C4-2B (cell line): ENCODE results near the gene HAND2.

ENCODE experiments used
- ZFX ChIP-seq: fragments of 450-650 bp; IDR thresholded peaks from 2 replicates; pipeline ENCODE4 v1.6.1; 2017
- TF ChIP-seq, protein P1 (sequence below): fragments of 450-650 bp; conservative IDR thresholded peaks from 2 replicates; pipeline ENCODE4 v1.5.1; 2017; ENCODE audit warnings: mild to moderate bottlenecking

DNA sequence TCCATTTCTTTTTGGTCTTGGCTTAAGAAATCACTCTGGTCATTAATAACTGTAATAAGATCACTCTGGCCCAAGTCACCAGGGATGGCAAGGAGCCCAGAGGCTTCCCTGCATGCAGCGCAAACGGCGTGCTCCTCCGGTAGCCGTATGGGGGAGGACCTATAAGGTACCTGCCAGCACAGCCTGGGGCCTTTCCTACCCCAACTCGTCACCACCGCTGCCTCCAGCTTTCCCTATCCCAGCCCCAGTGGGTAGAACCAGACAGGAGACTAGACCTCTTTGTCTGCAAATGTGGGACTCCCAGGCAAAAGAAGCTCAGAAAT is 25.9 kb downstream of the HAND2 start:
- TF ChIP-seq, protein P1, sequence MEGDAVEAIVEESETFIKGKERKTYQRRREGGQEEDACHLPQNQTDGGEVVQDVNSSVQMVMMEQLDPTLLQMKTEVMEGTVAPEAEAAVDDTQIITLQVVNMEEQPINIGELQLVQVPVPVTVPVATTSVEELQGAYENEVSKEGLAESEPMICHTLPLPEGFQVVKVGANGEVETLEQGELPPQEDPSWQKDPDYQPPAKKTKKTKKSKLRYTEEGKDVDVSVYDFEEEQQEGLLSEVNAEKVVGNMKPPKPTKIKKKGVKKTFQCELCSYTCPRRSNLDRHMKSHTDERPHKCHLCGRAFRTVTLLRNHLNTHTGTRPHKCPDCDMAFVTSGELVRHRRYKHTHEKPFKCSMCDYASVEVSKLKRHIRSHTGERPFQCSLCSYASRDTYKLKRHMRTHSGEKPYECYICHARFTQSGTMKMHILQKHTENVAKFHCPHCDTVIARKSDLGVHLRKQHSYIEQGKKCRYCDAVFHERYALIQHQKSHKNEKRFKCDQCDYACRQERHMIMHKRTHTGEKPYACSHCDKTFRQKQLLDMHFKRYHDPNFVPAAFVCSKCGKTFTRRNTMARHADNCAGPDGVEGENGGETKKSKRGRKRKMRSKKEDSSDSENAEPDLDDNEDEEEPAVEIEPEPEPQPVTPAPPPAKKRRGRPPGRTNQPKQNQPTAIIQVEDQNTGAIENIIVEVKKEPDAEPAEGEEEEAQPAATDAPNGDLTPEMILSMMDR, result no peak
- no peak for TF ChIP-seq ZFX
